Testis (tissue), 2 donors: ENCODE data around the gene EYA2.

ENCODE experiments used
- CTCF ChIP-seq, 3 experiments: fragments of 450-650 bp in 2 of 3; fragments of 200-600 bp in 1 of 3; sonication (generic) in 1 of 3; IDR thresholded peaks; one replicate each; pipeline ENCODE4 v1.5.1; 2016 to 2019; ENCODE audit warnings: antibody characterized with exemption in 3 of 3, mild to moderate bottlenecking in 2 of 3, moderate library complexity in 1 of 3
- POLR2A ChIP-seq: fragments of 450-650 bp; IDR thresholded peaks from one replicate; pipeline ENCODE4 v1.6.1; 2017; ENCODE audit warnings: antibody characterized with exemption, mild to moderate bottlenecking, moderate library complexity

GRCh38 chr20:47007826-47008655, 113.4 kb downstream of the EYA2 start:
- TF ChIP-seq CTCF (IDR thresholded peaks at IDR 0.05) (no peak), POLR2A (no peak)
